A549 (cell line): ENCODE data around the gene TACR1. TPM values are rescaled to one million over a fixed set of nuclear protein-coding genes. Genes with fewer than 3 reads are reported as not detected.
A peak's percentile ranks its signal among the peaks of the same experiment; 100 is the strongest.

ENCODE experiments used
- ATAC-seq, 2 experiments: fragments of 200-7000 bp in 1 of 2; fragments of >200 bp in 1 of 2; cut with Nextera tagmentation in 1 of 2; cut with Tn5 transposase in 1 of 2; 3 replicates each; pipeline versions ENCODE4 v1.8.0 to v1.9.1; 2018 to 2020; ENCODE audit warnings: mild to moderate bottlenecking in 1 of 2, moderate library complexity in 1 of 2
- CTCF ChIA-PET: fragments of 300-600 bp; sonication (Branson Sonifier 250); formaldehyde crosslinking; extraction: SDS; loops from one replicate; lab custom pipeline; 2021; ENCODE audit warnings: antibody characterized with exemption, inconsistent platforms; lab: Yijun Ruan, JAX
- POLR2A ChIA-PET: fragments of 350-600 bp; formaldehyde crosslinking; extraction: SDS; loops from one replicate; lab custom pipeline; 2021; ENCODE audit warnings: antibody characterized with exemption, inconsistent platforms; lab: Yijun Ruan, JAX
- DNase-seq, 2 experiments: peaks; one replicate each; pipeline versions ENCODE4 v3.0.0 to v3.0.0-alpha.2; 2011 to 2016; ENCODE audit warnings: low read depth in 1 of 2, low spot score in 1 of 2
- FAIRE-seq: peaks from 2 replicates; lab custom pipeline; 2011; peaks lifted over from hg19 to GRCh38; lab: Jason Lieb, UNC
- H3K27ac ChIP-seq, 2 experiments: fragments of >200 bp; sonication (Bioruptor Twin); formaldehyde crosslinking; 3 replicates each; pipeline ENCODE4 v1.5.1; 2016 to 2017
- H3K4me1 ChIP-seq: fragments of >200 bp; sonication (Bioruptor Twin); formaldehyde crosslinking; 3 replicates; pipeline ENCODE4 v1.6.1; 2016
- H3K4me2 ChIP-seq: fragments of >200 bp; sonication (Bioruptor Twin); formaldehyde crosslinking; 3 replicates; pipeline ENCODE4 v1.6.1; 2016
- H3K4me3 ChIP-seq: fragments of >200 bp; sonication (Bioruptor Twin); formaldehyde crosslinking; 3 replicates; pipeline ENCODE4 v1.5.1; 2016
- H3K9me3 ChIP-seq: fragments of >200 bp; sonication (Bioruptor Twin); formaldehyde crosslinking; 3 replicates; pipeline ENCODE4 v1.6.1; 2016
- CEBPB ChIP-seq, 2 experiments: fragments of >200 bp in 1 of 2; sonication (Bioruptor Twin) in 1 of 2; formaldehyde crosslinking in 1 of 2; IDR thresholded peaks; 2 replicates each; pipeline ENCODE4 v1.6.1; 2012 to 2016
- EHMT2 ChIP-seq: fragments of 200-600 bp; sonication (generic); IDR thresholded peaks from 2 replicates; pipeline ENCODE4 v1.6.1; 2016; ENCODE audit warnings: antibody characterized with exemption, low read depth, mild to moderate bottlenecking, moderate library complexity
- FOSB ChIP-seq: fragments of 250-450 bp; sonication (Bioruptor Pico); IDR thresholded peaks from 2 replicates; pipeline ENCODE4 v1.5.0; 2020; ENCODE audit warnings: mild to moderate bottlenecking, moderate library complexity
- HOXB5 ChIP-seq: fragments of 250-450 bp; sonication (Bioruptor Pico); IDR thresholded peaks from 2 replicates; pipeline ENCODE4 v1.5.0; 2020; ENCODE audit warnings: mild to moderate bottlenecking, moderate library complexity
- JUNB ChIP-seq: fragments of >200 bp; sonication (Bioruptor Twin); formaldehyde crosslinking; IDR thresholded peaks from 2 replicates; pipeline ENCODE4 v1.6.1; 2016
- KDM1A ChIP-seq: fragments of 200-600 bp; sonication (generic); IDR thresholded peaks from 2 replicates; pipeline ENCODE4 v1.6.1; 2016; ENCODE audit warnings: low read depth, mild to moderate bottlenecking
- MAFK ChIP-seq: fragments of 450-650 bp; IDR thresholded peaks from 2 replicates; pipeline ENCODE4 v1.6.1; 2014; ENCODE audit not compliant: partially characterized antibody
- MYC ChIP-seq: IDR thresholded peaks from 2 replicates; pipeline ENCODE4 v1.6.1; 2012; ENCODE audit warnings: mild to moderate bottlenecking, inconsistent platforms, low read length, improper control_type of control experiment, borderline replicate concordance
- NFE2L2 ChIP-seq: fragments of 150-350 bp; conservative IDR thresholded peaks from 2 replicates; pipeline ENCODE4 v1.6.1; 2014; ENCODE audit warnings: low read length
- PHF8 ChIP-seq: fragments of 200-600 bp; sonication (generic); IDR thresholded peaks from 2 replicates; pipeline ENCODE4 v1.6.1; 2016; ENCODE audit warnings: low read depth, mild to moderate bottlenecking, antibody characterized with exemption, moderate library complexity, borderline replicate concordance
- RAD21 ChIP-seq, 2 experiments: fragments of >200 bp in 1 of 2; sonication (Bioruptor Twin) in 1 of 2; formaldehyde crosslinking in 1 of 2; IDR thresholded peaks in 1 of 2; conservative IDR thresholded peaks in 1 of 2; 2 replicates in 1 of 2; 3 replicates in 1 of 2; pipeline ENCODE4 v1.6.1; 2012 to 2018; ENCODE audit warnings: inconsistent platforms in 1 of 2
- RARB ChIP-seq: fragments of 250-450 bp; sonication (Bioruptor Pico); IDR thresholded peaks from 2 replicates; pipeline ENCODE4 v1.8.0; 2021; ENCODE audit warnings: mild to moderate bottlenecking, moderate library complexity
- SMC3 ChIP-seq: fragments of >200 bp; sonication (Bioruptor Twin); formaldehyde crosslinking; IDR thresholded peaks from 3 replicates; pipeline ENCODE4 v1.6.1; 2018; ENCODE audit warnings: inconsistent platforms
- SREBF2 ChIP-seq: fragments of 450-650 bp; IDR thresholded peaks from 2 replicates; pipeline ENCODE4 v1.6.1; 2014; ENCODE audit warnings: mild to moderate bottlenecking, moderate library complexity
- USF2 ChIP-seq: fragments of 450-650 bp; IDR thresholded peaks from 2 replicates; pipeline ENCODE4 v1.6.1; 2014; ENCODE audit warnings: antibody characterized with exemption
- ZFP36 ChIP-seq: fragments of 450-650 bp; IDR thresholded peaks from 2 replicates; pipeline ENCODE4 v1.6.1; 2014; ENCODE audit warnings: borderline replicate concordance; ENCODE audit not compliant: partially characterized antibody
- ZSCAN20 ChIP-seq: fragments of 250-450 bp; sonication (Bioruptor Pico); IDR thresholded peaks from 2 replicates; pipeline ENCODE4 v1.8.0; 2022; ENCODE audit warnings: mild to moderate bottlenecking, moderate library complexity
- WGBS: methylation state at CpG from one replicate; pipeline ENCODE4 v1.1.6; 2017; ENCODE audit errors: missing lambda C conversion rate; 5-methylcytosine and 5-hydroxymethylcytosine counted together
- polyA plus RNA-seq, 4 experiments: library from polyadenylated mRNA; depleted of rRNA in 3 of 4; stranded (reverse); fragments of >200 nt; fragmentation: RNase III in 1 of 4; extraction: RNeasy Plus Mini Kit Qiagen cat#74134 plus additional on column Dnase treatment in 1 of 4; gene quantifications; 2 replicates in 3 of 4; 3 replicates in 1 of 4; pipeline ENCODE4 v1.2.3, GENCODE V29; 2011 to 2017
- TF ChIP-seq, protein P1 (sequence below): fragments of >200 bp; sonication (Bioruptor Twin); formaldehyde crosslinking; IDR thresholded peaks from 3 replicates; pipeline ENCODE4 v1.5.1; 2016
- TF ChIP-seq, protein P2 (sequence below): fragments of >200 bp; sonication (Bioruptor Twin); formaldehyde crosslinking; IDR thresholded peaks from 2 replicates; pipeline ENCODE4 v1.6.1; 2016
- TF ChIP-seq, protein P3 (sequence below): IDR thresholded peaks from 2 replicates; pipeline ENCODE4 v1.6.1; 2012
- TF ChIP-seq, protein P4 (sequence below): fragments of 150-350 bp; IDR thresholded peaks from 2 replicates; pipeline ENCODE4 v1.6.1; 2014; ENCODE audit warnings: low read depth, mild to moderate bottlenecking, low read length

The TACR1 gene
- polyA plus RNA-seq, 2 of the 4 experiments (the other 2 are of a cell fraction), result 0.27 to 0.92 TPM

- TF ChIP-seq MAFK, result peak; percentile 40
- TF ChIP-seq SMC3, result no peak
- TF ChIP-seq, protein P1, sequence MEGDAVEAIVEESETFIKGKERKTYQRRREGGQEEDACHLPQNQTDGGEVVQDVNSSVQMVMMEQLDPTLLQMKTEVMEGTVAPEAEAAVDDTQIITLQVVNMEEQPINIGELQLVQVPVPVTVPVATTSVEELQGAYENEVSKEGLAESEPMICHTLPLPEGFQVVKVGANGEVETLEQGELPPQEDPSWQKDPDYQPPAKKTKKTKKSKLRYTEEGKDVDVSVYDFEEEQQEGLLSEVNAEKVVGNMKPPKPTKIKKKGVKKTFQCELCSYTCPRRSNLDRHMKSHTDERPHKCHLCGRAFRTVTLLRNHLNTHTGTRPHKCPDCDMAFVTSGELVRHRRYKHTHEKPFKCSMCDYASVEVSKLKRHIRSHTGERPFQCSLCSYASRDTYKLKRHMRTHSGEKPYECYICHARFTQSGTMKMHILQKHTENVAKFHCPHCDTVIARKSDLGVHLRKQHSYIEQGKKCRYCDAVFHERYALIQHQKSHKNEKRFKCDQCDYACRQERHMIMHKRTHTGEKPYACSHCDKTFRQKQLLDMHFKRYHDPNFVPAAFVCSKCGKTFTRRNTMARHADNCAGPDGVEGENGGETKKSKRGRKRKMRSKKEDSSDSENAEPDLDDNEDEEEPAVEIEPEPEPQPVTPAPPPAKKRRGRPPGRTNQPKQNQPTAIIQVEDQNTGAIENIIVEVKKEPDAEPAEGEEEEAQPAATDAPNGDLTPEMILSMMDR, result 0 out of 3 replicates have a peak, but pooled peaks have one; percentile 8
- TF ChIP-seq JUNB, result no peak
- TF ChIP-seq RAD21 (conservative IDR thresholded peaks at IDR 0.05 in 1 of 2, IDR thresholded peaks at IDR 0.05 in 1 of 2), result peak; percentile 18 to 40; a peak in 2 of 5 replicates
- TF ChIP-seq RARB (CRISPR knock-in tag), result no peak
- TF ChIP-seq USF2, result no peak
- peak; percentile 60 to 62; a peak in 3 of 6 replicates for ATAC-seq
- no peaks in the 10 kb centered on the region for H3K4me1 ChIP-seq
- peak in 1 of 2 experiments; percentile 36 for DNase-seq
- no peak overlapping the region for H3K4me3 ChIP-seq
- no peak for FAIRE-seq
- H3K4me2 ChIP-seq, result no peak overlapping the region
- ChIA-PET POLR2A (no interaction called here), CTCF (interaction anchor here (0.6 to 0.7 kb wide), 2 partner anchors 25 to 78 kb away, joined by 4 to 6 read pairs; no protein-coding TSS in a partner anchor)
- WGBS, result 83% methylated on average over 1 of the region's 1 CpG
- H3K27ac ChIP-seq, result no peak overlapping the region
- no peaks in the 10 kb centered on the region; the same call in 2 of the 3 replicates for H3K9me3 ChIP-seq
Measured at GRCh38 chr2:75130171-75130570, 69.1 kb downstream of the TACR1 start.

GRCh38 chr2:75123876-75124275 lies 75.4 kb downstream of the TACR1 start:
- POLR2A ChIA-PET, result no interaction called here
- ATAC-seq (no peak), DNase-seq (no peak), FAIRE-seq (no peak)
- WGBS, result 48% methylated on average over 6 of the region's 6 CpGs
- Histone ChIP-seq H3K4me3 (no peak overlapping the region), H3K4me1 (no peaks in the 10 kb centered on the region), H3K4me2 (no peak overlapping the region), H3K27ac (no peak overlapping the region), H3K9me3 (no peaks in the 10 kb centered on the region; the same call in 2 of the 3 replicates)
- TF ChIP-seq, protein P2, sequence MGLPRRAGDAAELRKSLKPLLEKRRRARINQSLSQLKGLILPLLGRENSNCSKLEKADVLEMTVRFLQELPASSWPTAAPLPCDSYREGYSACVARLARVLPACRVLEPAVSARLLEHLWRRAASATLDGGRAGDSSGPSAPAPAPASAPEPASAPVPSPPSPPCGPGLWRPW, result no peak
- TF ChIP-seq FOSB (CRISPR knock-in tag) (no peak), NFE2L2 (no peak), MYC (no peak), ZSCAN20 (CRISPR knock-in tag) (no peak), PHF8 (no peak), HOXB5 (no peak), EHMT2 (no peak), ZFP36 (no peak), CEBPB (IDR thresholded peaks at IDR 0.05) (no peak), KDM1A (no peak), SREBF2 (no peak), JUNB (no peak)
- TF ChIP-seq, protein P1, result no peak
- TF ChIP-seq, protein P3, sequence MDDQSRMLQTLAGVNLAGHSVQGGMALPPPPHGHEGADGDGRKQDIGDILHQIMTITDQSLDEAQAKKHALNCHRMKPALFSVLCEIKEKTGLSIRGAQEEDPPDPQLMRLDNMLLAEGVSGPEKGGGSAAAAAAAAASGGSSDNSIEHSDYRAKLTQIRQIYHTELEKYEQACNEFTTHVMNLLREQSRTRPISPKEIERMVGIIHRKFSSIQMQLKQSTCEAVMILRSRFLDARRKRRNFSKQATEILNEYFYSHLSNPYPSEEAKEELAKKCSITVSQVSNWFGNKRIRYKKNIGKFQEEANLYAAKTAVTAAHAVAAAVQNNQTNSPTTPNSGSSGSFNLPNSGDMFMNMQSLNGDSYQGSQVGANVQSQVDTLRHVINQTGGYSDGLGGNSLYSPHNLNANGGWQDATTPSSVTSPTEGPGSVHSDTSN, result no peak
- TF ChIP-seq, protein P4, sequence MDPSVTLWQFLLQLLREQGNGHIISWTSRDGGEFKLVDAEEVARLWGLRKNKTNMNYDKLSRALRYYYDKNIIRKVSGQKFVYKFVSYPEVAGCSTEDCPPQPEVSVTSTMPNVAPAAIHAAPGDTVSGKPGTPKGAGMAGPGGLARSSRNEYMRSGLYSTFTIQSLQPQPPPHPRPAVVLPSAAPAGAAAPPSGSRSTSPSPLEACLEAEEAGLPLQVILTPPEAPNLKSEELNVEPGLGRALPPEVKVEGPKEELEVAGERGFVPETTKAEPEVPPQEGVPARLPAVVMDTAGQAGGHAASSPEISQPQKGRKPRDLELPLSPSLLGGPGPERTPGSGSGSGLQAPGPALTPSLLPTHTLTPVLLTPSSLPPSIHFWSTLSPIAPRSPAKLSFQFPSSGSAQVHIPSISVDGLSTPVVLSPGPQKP, result no peak
- CTCF ChIA-PET, result interaction anchor here (0.7 to 1.7 kb wide), 2 partner anchors 11 to 46 kb away, joined by 3 to 4 read pairs; no protein-coding TSS in a partner anchor
